Endothelial cell (in vitro differentiated cells): ENCODE measurements around the gene POU3F2. TPM values are rescaled to one million over a fixed set of nuclear protein-coding genes. Genes with fewer than 3 reads are reported as not detected.

Experiments used
- DNase-seq: peaks from one replicate; pipeline ENCODE4 v3.0.0; 2021; ENCODE audit warnings: low spot score
- H3K27ac Mint-ChIP-seq: one replicate; pipeline ENCODE4 v1.8.0; 2021; ENCODE audit warnings: mixed read lengths, inconsistent platforms; ENCODE audit not compliant: unreplicated experiment
- H3K27me3 Mint-ChIP-seq: one replicate; pipeline ENCODE4 v1.8.0; 2021; ENCODE audit warnings: mild to moderate bottlenecking, moderate library complexity, mixed read lengths, inconsistent platforms; ENCODE audit not compliant: unreplicated experiment
- H3K36me3 Mint-ChIP-seq: one replicate; pipeline ENCODE4 v1.8.0; 2021; ENCODE audit warnings: mild to moderate bottlenecking, low read depth, mixed read lengths, inconsistent platforms; ENCODE audit not compliant: unreplicated experiment
- H3K4me1 Mint-ChIP-seq: one replicate; pipeline ENCODE4 v1.8.0; 2021; ENCODE audit warnings: mild to moderate bottlenecking, mixed read lengths, inconsistent platforms; ENCODE audit not compliant: unreplicated experiment
- H3K4me3 Mint-ChIP-seq: one replicate; pipeline ENCODE4 v1.8.0; 2021; ENCODE audit warnings: mild to moderate bottlenecking, mixed read lengths, inconsistent platforms; ENCODE audit not compliant: unreplicated experiment
- H3K9me3 Mint-ChIP-seq: one replicate; pipeline ENCODE4 v1.8.0; 2021; ENCODE audit warnings: mixed read lengths, inconsistent platforms; ENCODE audit not compliant: unreplicated experiment
- CTCF ChIP-seq: fragments of 200-600 bp; sonication (generic); IDR thresholded peaks from one replicate; pipeline ENCODE4 v1.5.0; 2021; ENCODE audit warnings: antibody characterized with exemption; ENCODE audit not compliant: unreplicated experiment
- long read RNA-seq: library from polyadenylated mRNA; unstranded; transcript quantifications from one replicate; pipeline ENCODE4 v2.0.0, GENCODE V29; 2020; ENCODE audit not compliant: unreplicated experiment
- total RNA-seq: library from RNA; stranded (reverse); fragmentation: NEBNext Ultra II Directional; extraction: Animal tissue kit (Norgen Biotek cat#: 25700); gene quantifications from one replicate; pipeline ENCODE4 v1.2.1, GENCODE V29; 2021; ENCODE audit not compliant: unreplicated experiment

Gene POU3F2
- 0.08 TPM for total RNA-seq
- long read RNA-seq, result 0 reads

GRCh38 chr6:98834060-98835031 is at the start of gene POU3F2:
POU3F2 (plus strand) TSS chr6:98834574; CDS start chr6:98834874, 300 bp downstream.
- no peak within 1 kb of the TSS for H3K27ac Mint-ChIP-seq
- no peaks in the 10 kb centered on the region for H3K9me3 Mint-ChIP-seq
- peak; percentile 86 for DNase-seq
- peak within 1 kb of the TSS; percentile 90 for H3K4me3 Mint-ChIP-seq
- peaks cover 37% of the 10 kb centered on the region for H3K27me3 Mint-ChIP-seq
- peaks cover 6% of the 10 kb centered on the region for H3K36me3 Mint-ChIP-seq
- peaks cover 31% of the 10 kb centered on the region for H3K4me1 Mint-ChIP-seq
- no peak for TF ChIP-seq CTCF

DNA sequence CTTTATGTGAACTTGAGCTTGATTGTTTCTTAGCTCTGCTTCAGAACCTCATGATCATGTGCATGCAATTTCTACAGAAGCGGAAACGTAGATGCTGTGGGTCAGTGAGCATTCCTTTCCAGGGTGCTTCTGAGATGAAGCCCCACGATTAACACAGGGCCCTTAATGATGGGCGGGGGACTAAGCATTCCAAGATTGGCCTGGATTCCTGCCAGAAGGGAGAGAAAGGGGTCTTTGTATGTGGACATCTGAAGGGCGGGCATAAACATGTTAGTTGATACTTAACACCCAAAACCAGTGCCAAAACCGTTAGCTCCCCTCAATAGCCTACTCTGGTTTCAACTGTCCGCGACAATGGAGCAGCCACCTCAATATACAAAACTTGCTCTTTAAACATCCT is 46.9 kb upstream of the POU3F2 start:
- TF ChIP-seq CTCF, result no peak
- H3K27ac Mint-ChIP-seq, result no peak overlapping the region
- H3K4me1 Mint-ChIP-seq, result no peaks in the 10 kb centered on the region
- no peak for DNase-seq
- no peak overlapping the region for H3K4me3 Mint-ChIP-seq
- no peaks in the 10 kb centered on the region for H3K9me3 Mint-ChIP-seq
- peaks cover 2% of the 10 kb centered on the region for H3K27me3 Mint-ChIP-seq
- no peaks in the 10 kb centered on the region for H3K36me3 Mint-ChIP-seq

DNA sequence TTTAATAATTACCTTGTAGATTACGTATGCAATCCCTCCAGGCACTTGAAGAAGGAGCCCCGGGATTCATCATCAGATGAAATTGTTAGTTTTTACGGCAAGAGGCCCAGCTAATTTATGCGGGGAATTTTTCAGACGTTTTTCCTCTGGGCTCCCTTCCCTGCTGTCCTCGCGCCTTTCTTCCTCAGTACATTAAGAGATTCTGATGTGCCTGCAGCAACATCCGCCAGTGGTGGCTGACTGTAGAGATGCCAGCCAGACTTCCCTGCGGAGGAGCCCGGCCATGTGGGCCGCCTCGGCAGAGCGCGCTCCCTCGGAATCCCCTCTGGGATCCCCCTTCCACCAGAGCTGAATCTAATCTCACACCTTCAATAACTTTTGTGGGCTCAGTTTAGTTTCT is 46.4 kb upstream of the POU3F2 start:
- H3K4me3 Mint-ChIP-seq, result no peak overlapping the region
- peak; percentile 16 for DNase-seq
- H3K27me3 Mint-ChIP-seq, result peaks cover 2% of the 10 kb centered on the region
- H3K27ac Mint-ChIP-seq, result no peak overlapping the region
- H3K9me3 Mint-ChIP-seq, result no peaks in the 10 kb centered on the region
- no peak for TF ChIP-seq CTCF
- H3K4me1 Mint-ChIP-seq, result no peaks in the 10 kb centered on the region
- H3K36me3 Mint-ChIP-seq, result no peaks in the 10 kb centered on the region

DNA sequence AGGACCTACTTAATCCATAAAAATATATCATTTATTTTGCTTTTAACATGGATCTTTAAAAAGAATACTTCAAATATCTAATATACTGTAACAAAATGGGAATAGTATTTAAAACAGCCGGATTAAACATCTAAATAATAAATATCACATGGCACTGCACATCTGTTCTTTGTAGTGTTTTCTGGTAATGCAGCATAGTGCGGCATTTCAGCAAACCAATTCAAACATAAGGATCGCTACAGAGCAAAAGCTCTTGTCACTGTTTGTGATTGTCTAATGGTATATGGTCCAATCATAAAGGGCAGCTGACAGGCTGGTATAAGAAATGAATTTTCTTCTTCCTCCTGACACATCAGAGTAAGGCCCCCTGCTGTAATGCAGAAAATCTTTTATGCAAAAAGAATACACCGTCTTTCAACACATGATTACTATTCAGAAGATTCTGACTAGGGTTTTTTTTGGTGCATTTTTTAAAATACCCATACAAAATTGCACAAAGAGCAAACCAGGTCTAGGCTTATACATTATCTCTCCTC is 40.0 kb upstream of the POU3F2 start:
- H3K36me3 Mint-ChIP-seq, result no peaks in the 10 kb centered on the region

More for the DNA sequence above, 40.0 kb upstream of the POU3F2 start:
- no peaks in the 10 kb centered on the region for H3K4me1 Mint-ChIP-seq
- no peaks in the 10 kb centered on the region for H3K9me3 Mint-ChIP-seq
- no peaks in the 10 kb centered on the region for H3K27me3 Mint-ChIP-seq
- TF ChIP-seq CTCF, result no peak
- no peak for DNase-seq
- no peak overlapping the region for H3K27ac Mint-ChIP-seq
- no peak overlapping the region for H3K4me3 Mint-ChIP-seq
